AG04449 (cell line): ENCODE measurements around the gene GRAMD4.
A peak's percentile ranks its signal among the peaks of the same experiment; 100 is the strongest.

ENCODE experiments used
- CTCF ChIA-PET: fragments of 350-600 bp; formaldehyde crosslinking; extraction: SDS; loops from one replicate; lab custom pipeline; 2021; ENCODE audit warnings: antibody characterized with exemption; lab: Yijun Ruan, JAX
- POLR2A ChIA-PET: fragments of 400-600, 350-600 bp; formaldehyde crosslinking; extraction: SDS; loops from one replicate; lab custom pipeline; 2020; ENCODE audit warnings: antibody characterized with exemption, inconsistent platforms; lab: Yijun Ruan, JAX
- DNase-seq: peaks from one replicate; pipeline ENCODE4 v3.0.0-alpha.2; 2010; ENCODE audit warnings: low read depth, low spot score
- H3K4me3 ChIP-seq: 2 replicates; pipeline ENCODE4 v1.5.1; 2011; ENCODE audit warnings: low read depth, mild to moderate bottlenecking, control low read depth, low read length
- TF ChIP-seq, protein P1 (sequence below): IDR thresholded peaks from one replicate; pipeline ENCODE4 v1.5.1; 2011; ENCODE audit warnings: mild to moderate bottlenecking, moderate library complexity, low read length, control low read depth, inconsistent platforms; ENCODE audit not compliant: insufficient read depth; ENCODE audit errors: missing control alignments

The GRAMD4 gene

DNA sequence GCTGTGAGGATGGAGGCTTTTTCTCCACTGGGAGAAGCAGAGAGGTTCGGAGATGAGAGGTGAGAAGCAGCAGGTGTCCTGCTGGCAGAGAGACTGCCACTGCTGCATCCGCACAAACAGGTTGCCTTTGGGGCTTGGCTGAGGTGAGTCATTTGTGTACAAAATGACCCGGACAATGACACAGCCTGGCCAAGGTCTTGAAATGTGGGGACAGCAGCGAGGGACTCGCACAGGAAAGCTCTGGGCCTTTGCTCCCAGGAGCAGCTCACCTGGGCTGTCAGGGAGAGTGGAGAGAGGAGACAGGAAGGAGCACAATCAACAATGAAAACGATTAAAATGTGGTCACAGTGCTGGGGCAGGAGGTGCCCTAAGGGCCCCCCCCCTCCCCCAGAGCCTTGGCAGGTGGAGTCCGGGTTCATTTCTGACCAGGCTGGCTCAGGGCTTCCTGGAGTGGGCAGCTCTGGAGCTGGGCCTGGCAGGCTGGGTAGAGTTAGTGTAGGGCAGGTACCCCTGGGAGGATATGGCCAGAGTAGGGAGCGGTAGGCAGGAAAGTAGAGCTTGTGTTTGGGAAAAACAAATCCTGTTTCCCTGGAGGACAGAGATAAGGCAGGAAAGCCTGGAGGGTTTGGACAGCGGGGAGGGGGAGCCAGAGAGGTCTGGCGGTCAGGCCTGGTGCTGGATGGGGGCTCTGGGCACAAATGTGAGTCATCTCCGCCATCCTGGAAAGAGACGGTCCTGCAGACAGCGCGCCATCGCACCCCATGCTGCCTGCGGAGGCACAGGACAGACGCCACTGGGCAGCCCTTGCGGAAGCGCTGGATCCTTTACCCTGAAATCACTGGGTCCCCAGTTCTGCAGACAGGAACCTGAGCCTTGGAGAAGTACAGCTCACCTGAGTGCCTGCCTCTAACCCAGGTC lies 44.9 kb upstream of the GRAMD4 start:
- TF ChIP-seq, protein P1, sequence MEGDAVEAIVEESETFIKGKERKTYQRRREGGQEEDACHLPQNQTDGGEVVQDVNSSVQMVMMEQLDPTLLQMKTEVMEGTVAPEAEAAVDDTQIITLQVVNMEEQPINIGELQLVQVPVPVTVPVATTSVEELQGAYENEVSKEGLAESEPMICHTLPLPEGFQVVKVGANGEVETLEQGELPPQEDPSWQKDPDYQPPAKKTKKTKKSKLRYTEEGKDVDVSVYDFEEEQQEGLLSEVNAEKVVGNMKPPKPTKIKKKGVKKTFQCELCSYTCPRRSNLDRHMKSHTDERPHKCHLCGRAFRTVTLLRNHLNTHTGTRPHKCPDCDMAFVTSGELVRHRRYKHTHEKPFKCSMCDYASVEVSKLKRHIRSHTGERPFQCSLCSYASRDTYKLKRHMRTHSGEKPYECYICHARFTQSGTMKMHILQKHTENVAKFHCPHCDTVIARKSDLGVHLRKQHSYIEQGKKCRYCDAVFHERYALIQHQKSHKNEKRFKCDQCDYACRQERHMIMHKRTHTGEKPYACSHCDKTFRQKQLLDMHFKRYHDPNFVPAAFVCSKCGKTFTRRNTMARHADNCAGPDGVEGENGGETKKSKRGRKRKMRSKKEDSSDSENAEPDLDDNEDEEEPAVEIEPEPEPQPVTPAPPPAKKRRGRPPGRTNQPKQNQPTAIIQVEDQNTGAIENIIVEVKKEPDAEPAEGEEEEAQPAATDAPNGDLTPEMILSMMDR = no peak
- no peak for DNase-seq
- H3K4me3 ChIP-seq = no peak overlapping the region
- ChIA-PET CTCF (interaction anchor here (1.4 to 1.5 kb wide), 2 partner anchors 10 to 12 kb away, joined by 4 to 10 read pairs; no protein-coding TSS in a partner anchor), POLR2A (no interaction called here)

DNA sequence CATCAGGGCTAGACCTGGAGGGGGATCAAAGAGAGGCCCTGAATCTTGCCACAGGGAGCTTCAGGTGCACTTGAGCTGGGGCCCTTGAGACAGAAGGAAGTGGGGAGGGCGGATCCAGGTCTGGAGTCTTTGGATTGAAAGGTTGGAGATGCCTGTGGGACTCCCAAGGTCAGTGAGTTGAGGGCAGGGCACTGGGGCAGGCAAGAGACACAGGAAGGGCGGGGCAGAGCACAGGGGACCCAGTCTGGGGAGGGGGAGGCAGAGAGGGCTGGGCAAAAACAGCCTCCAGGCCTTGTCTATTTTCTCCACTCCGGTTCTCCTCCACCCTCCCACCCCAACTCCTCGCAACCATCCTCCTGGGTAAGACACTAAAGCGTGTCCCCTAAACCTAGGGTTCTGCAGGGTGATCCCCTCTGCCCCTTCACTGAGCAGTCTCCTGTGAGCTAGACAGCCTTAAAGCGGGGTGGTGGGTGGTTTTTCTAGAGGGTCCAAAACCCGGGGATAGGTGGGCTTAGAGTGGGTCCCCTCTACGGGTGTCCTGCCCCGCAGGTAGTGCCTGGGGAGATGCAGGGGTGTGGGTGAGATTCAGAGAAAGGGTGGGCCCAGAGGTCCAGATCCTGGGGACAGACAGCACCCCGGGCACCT lies 44.2 kb upstream of the GRAMD4 start:
- H3K4me3 ChIP-seq = peak overlapping the region; percentile 64
- ChIA-PET POLR2A (no interaction called here), CTCF (interaction anchor here (1.4 to 1.5 kb wide), 2 partner anchors 11 to 12 kb away, joined by 4 to 10 read pairs; no protein-coding TSS in a partner anchor)
- TF ChIP-seq, protein P1 = no peak
- DNase-seq = no peak

DNA sequence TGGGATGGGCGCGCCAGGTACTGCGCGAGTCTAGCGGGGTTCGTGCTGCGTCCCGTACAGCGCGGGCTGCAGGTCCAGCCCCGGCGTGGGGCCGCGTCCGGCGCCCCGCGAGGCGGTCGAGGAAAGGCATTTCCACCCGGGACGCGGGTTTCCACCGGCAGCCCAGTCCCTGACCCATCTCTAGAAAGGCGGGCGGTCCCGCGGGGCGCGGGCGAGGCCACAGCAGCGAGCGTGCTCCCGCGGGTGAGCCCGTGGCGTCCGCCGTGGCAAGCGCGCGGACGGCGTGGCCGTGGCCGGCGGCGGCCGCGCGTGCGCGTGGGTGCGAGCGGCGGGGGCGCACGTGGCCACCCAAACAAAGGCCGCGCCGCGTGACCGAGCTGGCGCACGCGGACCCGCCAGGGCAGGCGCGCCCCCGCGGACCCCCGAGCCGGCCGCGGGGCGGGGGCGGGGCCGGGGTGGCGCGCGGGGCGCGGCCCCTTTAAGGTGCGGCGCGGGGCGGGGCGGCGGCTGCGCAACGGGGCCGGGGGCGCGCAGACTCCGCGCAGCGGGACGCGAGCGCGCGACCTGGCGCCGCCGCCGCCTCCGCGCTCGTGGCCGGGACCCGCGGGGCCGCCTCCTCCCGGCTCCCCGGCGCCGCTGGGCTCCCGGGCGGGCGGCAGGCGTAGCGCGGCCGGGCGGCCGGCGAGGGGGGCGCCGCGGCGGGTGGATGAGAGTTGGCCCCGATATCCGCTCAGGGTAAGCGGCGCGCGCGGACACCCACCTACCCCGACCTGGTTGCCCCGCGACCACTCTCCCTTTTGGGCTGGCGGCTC lies 43.4 kb upstream of the GRAMD4 start:
- ChIA-PET POLR2A (no interaction called here), CTCF (interaction anchor here (1.0 to 1.4 kb wide), 2 partner anchors 11 to 14 kb away, joined by 3 to 4 read pairs; no protein-coding TSS in a partner anchor)
- TF ChIP-seq, protein P1 = no peak
- DNase-seq = no peak
- H3K4me3 ChIP-seq = peak overlapping the region; percentile 64

DNA sequence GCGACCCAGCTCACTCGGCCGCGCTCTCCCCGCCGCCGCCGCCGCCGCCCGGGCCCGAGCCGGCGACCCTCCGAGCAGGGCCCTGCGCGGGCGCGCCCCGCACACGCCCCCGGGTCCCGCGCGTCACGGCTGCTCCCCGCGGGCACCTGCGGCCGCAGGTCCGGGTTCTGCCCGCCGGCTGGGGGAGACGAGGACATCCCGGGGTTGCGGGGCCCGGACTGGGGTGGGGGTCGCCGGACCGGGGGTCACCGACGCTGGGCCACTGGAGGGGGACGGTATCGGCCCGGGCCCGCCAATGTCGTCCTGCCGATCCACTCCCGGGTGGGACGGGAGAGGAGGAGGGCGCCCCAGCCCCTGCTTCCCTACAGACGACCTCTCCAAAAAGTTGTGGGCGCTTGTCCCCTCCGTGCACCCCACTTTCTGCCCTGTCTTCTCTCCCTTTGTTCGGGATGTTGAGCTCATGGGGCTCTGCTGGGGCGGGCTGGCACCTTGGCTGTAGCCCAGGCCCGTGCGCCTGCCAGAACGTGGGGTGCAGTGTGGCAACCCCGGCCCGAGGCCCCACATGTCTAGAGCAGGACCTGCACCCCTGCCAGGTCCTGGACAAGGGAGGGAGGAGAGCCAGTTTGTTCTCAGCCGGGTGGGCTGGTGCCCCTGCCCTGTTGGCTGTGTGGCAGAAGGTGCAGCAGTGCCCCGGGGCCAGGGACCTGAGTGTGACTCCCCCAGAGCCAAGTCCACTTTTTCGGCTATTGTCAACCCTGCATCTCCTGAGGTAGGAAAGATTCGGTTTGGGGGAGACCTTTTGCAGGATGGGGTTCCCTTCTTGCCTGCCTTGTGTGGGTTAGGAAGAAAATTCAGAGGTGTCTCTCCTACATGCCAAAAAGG lies 42.6 kb upstream of the GRAMD4 start:
- no peak for DNase-seq
- CTCF ChIA-PET = interaction anchor here (1.0 kb wide), 1 partner anchor 15 kb away, joined by 3 read pairs; no protein-coding TSS in a partner anchor
- POLR2A ChIA-PET = no interaction called here
- peak overlapping the region; percentile 64 for H3K4me3 ChIP-seq
- TF ChIP-seq, protein P1 = no peak

DNA sequence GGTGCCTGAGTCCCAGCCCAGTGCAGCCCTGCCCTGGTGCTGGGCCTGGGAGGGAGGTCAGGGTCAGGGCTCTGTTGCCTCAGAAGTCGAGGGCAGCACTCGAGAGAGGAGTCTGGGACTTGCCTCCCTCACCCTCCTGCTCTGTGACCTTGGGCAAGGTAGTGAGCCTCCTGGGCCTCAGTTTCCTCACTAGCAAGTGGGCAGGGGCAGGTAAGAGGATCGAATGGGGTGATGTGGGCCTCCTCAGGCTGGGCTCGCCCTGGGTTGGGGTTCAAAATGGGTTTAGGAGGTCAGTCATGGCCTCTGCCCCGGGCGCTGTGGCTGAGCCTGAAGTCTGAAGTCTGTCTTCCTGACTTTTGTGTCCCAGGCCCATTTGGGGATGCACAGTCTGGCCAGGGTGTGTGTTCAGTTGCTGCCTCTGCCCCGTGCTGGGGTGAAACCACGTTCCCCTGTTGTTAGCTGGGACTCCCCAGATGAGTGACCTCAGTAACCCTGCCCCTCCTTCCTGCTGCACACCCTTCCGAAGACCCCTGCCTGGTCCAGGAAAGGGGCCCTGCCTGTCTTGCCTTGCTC lies 41.8 kb upstream of the GRAMD4 start:
- peak overlapping the region; percentile 64 for H3K4me3 ChIP-seq
- TF ChIP-seq, protein P1 = no peak
- DNase-seq = no peak
- POLR2A ChIA-PET = no interaction called here
- CTCF ChIA-PET = no interaction called here
